Measurements from ENCODE around the gene NAP1L4.

- no peak for TF ChIP-seq EP300 (IDR thresholded peaks at IDR 0.05)
- TF ChIP-seq CTCF (IDR thresholded peaks at IDR 0.05), result no peak
- TF ChIP-seq POLR2A (IDR thresholded peaks at IDR 0.05; ENCODE audit: low read depth), result no peak
Measured at GRCh38 chr11:2922655-2923054, 69.5 kb downstream of the NAP1L4 start.
